H1 (cell line): ENCODE measurements around the gene ULBP1. TPM values are rescaled to one million over a fixed set of nuclear protein-coding genes. Genes with fewer than 3 reads are reported as not detected.
"Not testable (repeated sequence)": the region's sequence is repeated elsewhere in the genome, so short reads cannot be mapped to it uniquely, and the experiment has no call there.

ENCODE experiments used
- CTCF ChIA-PET: fragments of 300-600 bp; sonication (Branson Sonifier 250); formaldehyde crosslinking; loops from one replicate; lab custom pipeline; 2021; ENCODE audit not compliant: partially characterized antibody; lab: Charles Lee
- POLR2A ChIA-PET: fragments of 300-600 bp; sonication (Branson Sonifier 250); formaldehyde crosslinking; loops from one replicate; lab custom pipeline; 2021; ENCODE audit warnings: inconsistent platforms; ENCODE audit not compliant: partially characterized antibody; lab: Charles Lee
- DNase-seq, 2 experiments: peaks; one replicate each; pipeline versions ENCODE4 v3.0.0 to v3.0.0-alpha.2; 2010 to 2022; ENCODE audit warnings: low spot score in 2 of 2, low read depth in 1 of 2, mixed read lengths in 1 of 2
- FAIRE-seq: peaks from 2 replicates; lab custom pipeline; 2011; peaks lifted over from hg19 to GRCh38; lab: Jason Lieb, UNC
- H2AFZ ChIP-seq: 2 replicates; pipeline ENCODE4 v1.8.1; 2012; ENCODE audit warnings: low read length, inconsistent platforms
- H2AK5ac ChIP-seq: 2 replicates; pipeline ENCODE4 v1.6.1; 2013; ENCODE audit warnings: low read depth, low read length
- H2BK120ac ChIP-seq: replicated peaks from 2 replicates; pipeline ENCODE3; 2013; ENCODE audit warnings: low read depth, low read length, inconsistent platforms
- H2BK12ac ChIP-seq: 2 replicates; pipeline ENCODE4 v1.6.1; 2013; ENCODE audit warnings: low read depth, low read length
- H2BK15ac ChIP-seq: 2 replicates; pipeline ENCODE4 v1.6.1; 2013; ENCODE audit warnings: low read length
- H2BK20ac ChIP-seq: 2 replicates; pipeline ENCODE4 v1.6.1; 2013; ENCODE audit warnings: low read length
- H2BK5ac ChIP-seq: 2 replicates; pipeline ENCODE4 v1.6.1; 2013; ENCODE audit warnings: low read depth, low read length
- H3K14ac ChIP-seq: 2 replicates; pipeline ENCODE4 v1.6.1; 2013; ENCODE audit warnings: inconsistent platforms; ENCODE audit not compliant: insufficient read length
- H3K18ac ChIP-seq: 2 replicates; pipeline ENCODE4 v1.6.1; 2013; ENCODE audit warnings: low read length; ENCODE audit errors: extremely low read depth
- H3K23ac ChIP-seq: 2 replicates; pipeline ENCODE4 v1.6.1; 2013; ENCODE audit warnings: inconsistent platforms; ENCODE audit not compliant: insufficient read length
- H3K23me2 ChIP-seq: 2 replicates; pipeline ENCODE4 v1.6.1; 2013; ENCODE audit warnings: low read depth, low read length
- H3K27ac ChIP-seq: 2 replicates; pipeline ENCODE4 v1.6.1; 2011; ENCODE audit warnings: low read depth, low read length, inconsistent platforms
- H3K27me3 ChIP-seq, 4 experiments: replicated peaks in 1 of 4; 1 replicate in 1 of 4; 2 replicates in 3 of 4; pipeline versions ENCODE4 v1.6.1 to v1.8.1; 2011 to 2013; ENCODE audit warnings: low read length in 3 of 4, mild to moderate bottlenecking in 3 of 4, inconsistent platforms in 2 of 4, mixed read lengths in 2 of 4, moderate library complexity in 1 of 4; ENCODE audit not compliant: control insufficient read depth in 3 of 4, insufficient read depth in 3 of 4; ENCODE audit errors: extremely low read depth in 1 of 4
- H3K36me3 ChIP-seq, 4 experiments: 2 replicates each; pipeline versions ENCODE4 v1.6.1 to v1.8.1; 2011 to 2013; ENCODE audit warnings: mild to moderate bottlenecking in 4 of 4, low read length in 3 of 4, moderate library complexity in 2 of 4, control low read depth in 1 of 4, inconsistent platforms in 1 of 4; ENCODE audit not compliant: insufficient read depth in 4 of 4, control insufficient read depth in 2 of 4
- H3K4ac ChIP-seq: replicated peaks from 2 replicates; pipeline ENCODE3; 2013; ENCODE audit warnings: low read length, low read depth, mixed read lengths, inconsistent platforms; ENCODE audit not compliant: insufficient read length
- H3K4me1 ChIP-seq, 4 experiments: replicated peaks in 1 of 4; 1 replicate in 1 of 4; 2 replicates in 3 of 4; pipeline versions ENCODE4 v1.6.1 to v1.8.1; 2011 to 2013; ENCODE audit warnings: low read length in 3 of 4, inconsistent platforms in 2 of 4, mixed read lengths in 1 of 4; ENCODE audit not compliant: insufficient read depth in 4 of 4, control insufficient read depth in 3 of 4
- H3K4me2 ChIP-seq, 2 experiments: 2 replicates each; pipeline versions ENCODE4 v1.6.1 to v1.8.1; 2011 to 2013; ENCODE audit warnings: low read depth in 2 of 2, low read length in 2 of 2, control low read depth in 1 of 2, inconsistent platforms in 1 of 2, mild to moderate bottlenecking in 1 of 2; ENCODE audit not compliant: insufficient read depth in 1 of 2
- H3K4me3 ChIP-seq, 4 experiments: fragments of 200-600, 300-600 bp in 1 of 4; sonication (generic), shearing (Covaris generic), sonication (Bioruptor Twin) in 1 of 4; 2 replicates each; pipeline versions ENCODE4 v1.5.1 to v1.8.1; 2011 to 2016; ENCODE audit warnings: low read length in 4 of 4, low read depth in 3 of 4, control low read depth in 2 of 4, inconsistent platforms in 2 of 4, mild to moderate bottlenecking in 2 of 4, mixed read lengths in 1 of 4, moderate library complexity in 1 of 4; ENCODE audit not compliant: insufficient read depth in 2 of 4; ENCODE audit errors: extremely low read depth in 1 of 4
- H3K56ac ChIP-seq: replicated peaks from 2 replicates; pipeline ENCODE3; 2013; ENCODE audit warnings: low read depth, mild to moderate bottlenecking, mixed read lengths, low read length, inconsistent platforms; ENCODE audit not compliant: insufficient read length
- H3K79me1 ChIP-seq: 2 replicates; pipeline ENCODE4 v1.6.1; 2013; ENCODE audit warnings: low read depth, low read length, control low read depth
- H3K79me2 ChIP-seq, 2 experiments: 2 replicates each; pipeline versions ENCODE4 v1.6.1 to v1.8.1; 2012 to 2013; ENCODE audit warnings: low read length in 2 of 2, mild to moderate bottlenecking in 2 of 2, inconsistent platforms in 1 of 2; ENCODE audit not compliant: insufficient read depth in 2 of 2, control insufficient read depth in 1 of 2
- H3K9ac ChIP-seq, 4 experiments: replicated peaks in 1 of 4; 1 replicate in 1 of 4; 2 replicates in 3 of 4; pipeline versions ENCODE4 v1.6.1 to v1.8.1; 2011 to 2013; ENCODE audit warnings: low read depth in 3 of 4, low read length in 3 of 4, control low read depth in 2 of 4, mild to moderate bottlenecking in 2 of 4, moderate library complexity in 2 of 4, inconsistent platforms in 1 of 4; ENCODE audit errors: extremely low read depth in 1 of 4
- H3K9me3 ChIP-seq, 2 experiments: 2 replicates each; pipeline versions ENCODE4 v1.6.1 to v1.8.1; 2012 to 2013; ENCODE audit warnings: mild to moderate bottlenecking in 2 of 2, moderate library complexity in 2 of 2, control low read depth in 1 of 2, inconsistent platforms in 1 of 2, low read depth in 1 of 2, low read length in 1 of 2, mixed read lengths in 1 of 2; ENCODE audit not compliant: insufficient read depth in 2 of 2
- H4K20me1 ChIP-seq, 2 experiments: replicated peaks in 1 of 2; 2 replicates each; pipeline versions ENCODE3 to v1.8.1; 2011 to 2013; ENCODE audit warnings: inconsistent platforms in 2 of 2, low read length in 2 of 2, mild to moderate bottlenecking in 1 of 2; ENCODE audit not compliant: insufficient read depth in 2 of 2, control insufficient read depth in 1 of 2
- H4K5ac ChIP-seq: 2 replicates; pipeline ENCODE4 v1.6.1; 2013; ENCODE audit warnings: low read length, low read depth, mixed read lengths, inconsistent platforms; ENCODE audit not compliant: insufficient read length
- H4K8ac ChIP-seq: 2 replicates; pipeline ENCODE4 v1.8.0; 2013; ENCODE audit warnings: mild to moderate bottlenecking, moderate library complexity, low read length, inconsistent platforms; ENCODE audit not compliant: insufficient read depth; ENCODE audit errors: extremely low read depth
- H4K91ac ChIP-seq: replicated peaks from 2 replicates; pipeline ENCODE3; 2013; ENCODE audit warnings: low read length, mixed read lengths, inconsistent platforms; ENCODE audit not compliant: insufficient read length
- WGBS, 2 experiments: shearing (Covaris generic) in 1 of 2; methylation state at CpG; one replicate each; pipeline versions ENCODE4 v1.1.6 to v1.1.7; 2013 to 2015; ENCODE audit warnings: low lambda C conversion rate in 2 of 2, mixed read lengths in 2 of 2, inconsistent platforms in 1 of 2, low coverage in 1 of 2, missing lambda C conversion rate in 1 of 2; ENCODE audit not compliant: insufficient replicate concordance in 2 of 2, insufficient coverage in 1 of 2, insufficient read length in 1 of 2; ENCODE audit errors: extremely low coverage in 1 of 2, missing lambda C conversion rate in 1 of 2; 5-methylcytosine and 5-hydroxymethylcytosine counted together
- polyA plus RNA-seq, 7 experiments: library from polyadenylated mRNA; depleted of rRNA in 3 of 7; stranded (reverse) in 5 of 7; unstranded in 2 of 7; fragments of >200 nt in 5 of 7; fragments of 200-250 nt in 2 of 7; gene quantifications; 1 replicate in 5 of 7; 2 replicates in 1 of 7; 4 replicates in 1 of 7; pipeline versions ENCODE4 v1.2.1 to v1.2.3, GENCODE V29; 2011 to 2013; ENCODE audit warnings: missing spikeins in 2 of 7, mixed read lengths in 2 of 7
- total RNA-seq: library from RNA; stranded (reverse); fragmentation: NEBNext Ultra II Directional; extraction: Animal tissue kit (Norgen Biotek cat#: 25700); gene quantifications from 2 replicates; pipeline ENCODE4 v1.2.1, GENCODE V29; 2021

Gene ULBP1
- total and polyA plus RNA-seq, 2 of the 8 experiments (the other 6 are each of a cell fraction or from before 2014, with no cell fraction given), result 0.32 to 0.60 TPM

DNA sequence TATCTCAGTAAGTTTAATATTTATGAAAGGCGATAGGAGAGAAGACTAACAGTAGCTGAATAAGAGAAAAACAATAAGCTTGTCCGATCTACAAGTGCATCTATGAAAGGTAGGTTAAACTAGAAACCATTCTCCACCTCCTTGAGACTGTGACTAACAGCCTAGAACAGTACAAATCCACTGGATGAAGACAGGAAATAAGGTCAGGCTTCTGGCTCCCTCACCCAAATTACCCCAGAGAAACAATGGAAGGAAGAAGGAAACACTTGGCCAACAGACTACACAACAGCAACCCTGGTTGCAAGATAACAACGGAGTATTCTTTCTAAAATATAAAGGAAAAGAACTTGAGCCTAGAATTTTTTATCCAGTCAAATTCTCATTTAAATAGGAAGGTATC lies 5.6 kb upstream of the ULBP1 start:
- H3K79me2 ChIP-seq, H3K4me2 ChIP-seq, H4K91ac ChIP-seq, H3K4ac ChIP-seq, H3K18ac ChIP-seq, H3K9ac ChIP-seq, H3K4me1 ChIP-seq, H2BK12ac ChIP-seq, H2AK5ac ChIP-seq, H2BK20ac ChIP-seq, H3K14ac ChIP-seq, H3K9me3 ChIP-seq, H2BK5ac ChIP-seq, H2BK15ac ChIP-seq, H2BK120ac ChIP-seq, H4K5ac ChIP-seq, H4K20me1 ChIP-seq, H3K56ac ChIP-seq, FAIRE-seq, H4K8ac ChIP-seq, H3K79me1 ChIP-seq, H3K27ac ChIP-seq, H3K23ac ChIP-seq, H3K36me3 ChIP-seq, DNase-seq, H3K23me2 ChIP-seq, H2AFZ ChIP-seq, POLR2A ChIA-PET, H3K4me3 ChIP-seq: not testable (repeated sequence)
- 72% methylated on average over 3 of the region's 3 CpGs; no CpG with 5 or more reads in 1 of the 2 experiments for WGBS, 2 experiments
- CTCF ChIA-PET, result interaction anchor here (0.6 to 2.0 kb wide), 3 partner anchors 22 to 95 kb away, joined by 3 to 4 read pairs (median 4); no protein-coding TSS in a partner anchor
- peaks cover 30 to 78% (median 58%) of the 10 kb centered on the region in 4 experiments for H3K27me3 ChIP-seq

DNA sequence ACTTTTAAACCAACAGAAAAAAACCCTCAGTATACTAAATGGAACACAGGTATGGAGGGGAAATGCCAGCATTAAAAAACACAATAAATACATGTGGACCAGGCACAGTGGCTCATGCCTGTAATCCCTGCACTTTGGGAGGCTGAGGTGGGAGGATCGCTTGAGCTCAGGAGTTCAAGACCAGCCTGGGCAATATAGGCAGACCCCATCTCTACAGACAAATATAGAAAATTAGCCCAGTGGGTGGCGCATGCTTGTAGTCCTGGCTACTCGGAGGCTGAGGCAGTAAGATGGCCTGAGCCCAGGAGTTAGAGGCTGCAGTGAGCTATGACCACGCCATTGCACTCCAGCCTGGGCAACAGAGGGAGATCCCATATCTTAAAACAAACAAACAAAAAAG lies 3.9 kb upstream of the ULBP1 start:
- H4K5ac ChIP-seq, H3K36me3 ChIP-seq, H3K79me2 ChIP-seq, H3K14ac ChIP-seq, H2AK5ac ChIP-seq, H4K8ac ChIP-seq, H2BK15ac ChIP-seq, H3K4me3 ChIP-seq, H2AFZ ChIP-seq, H3K23ac ChIP-seq, H4K20me1 ChIP-seq, H3K79me1 ChIP-seq, H2BK20ac ChIP-seq, H2BK120ac ChIP-seq, H3K4ac ChIP-seq, H3K4me2 ChIP-seq, POLR2A ChIA-PET, H3K9me3 ChIP-seq, H2BK12ac ChIP-seq, H3K23me2 ChIP-seq, H3K27ac ChIP-seq, H3K9ac ChIP-seq, FAIRE-seq, H4K91ac ChIP-seq, H3K18ac ChIP-seq, DNase-seq, H3K56ac ChIP-seq, H2BK5ac ChIP-seq: not testable (repeated sequence)
- whole genome bisulfite sequencing, 2 experiments, result 63% methylated on average over 4 of the region's 4 CpGs; no CpG with 5 or more reads in 1 of the 2 experiments
- H3K27me3 ChIP-seq, result peaks cover 32 to 80% (median 62%) of the 10 kb centered on the region in 4 experiments
- H3K4me1 ChIP-seq, result peaks cover 0 to 11% (median 9%) of the 10 kb centered on the region in 4 experiments; a peak in 5 of 7 replicates
- CTCF ChIA-PET, result interaction anchor here (1.0 to 2.3 kb wide), 2 partner anchors 8 to 125 kb away, joined by 3 to 11 read pairs; no protein-coding TSS in a partner anchor
